Suppressor macrophage (primary cell): ENCODE results near the gene SDHD.
A peak's percentile ranks its signal among the peaks of the same experiment; 100 is the strongest.
"Not testable (repeated sequence)": the region's sequence is repeated elsewhere in the genome, so short reads cannot be mapped to it uniquely, and the experiment has no call there.

Source experiments
- DNase-seq, 4 experiments: peaks; one replicate each; pipeline ENCODE4 v3.0.0-alpha.2; 2020 to 2022
- total RNA-seq, 17 experiments: gene quantifications; one replicate each; lab custom pipeline; 2026; ENCODE audit warnings: mixed read lengths in 6 of 17, inconsistent platforms in 3 of 17; lab: John Stamatoyannopoulos, UW

SDHD gene
- total RNA-seq = 49.4 to 151 (median 103) reads per million in 17 experiments

DNA sequence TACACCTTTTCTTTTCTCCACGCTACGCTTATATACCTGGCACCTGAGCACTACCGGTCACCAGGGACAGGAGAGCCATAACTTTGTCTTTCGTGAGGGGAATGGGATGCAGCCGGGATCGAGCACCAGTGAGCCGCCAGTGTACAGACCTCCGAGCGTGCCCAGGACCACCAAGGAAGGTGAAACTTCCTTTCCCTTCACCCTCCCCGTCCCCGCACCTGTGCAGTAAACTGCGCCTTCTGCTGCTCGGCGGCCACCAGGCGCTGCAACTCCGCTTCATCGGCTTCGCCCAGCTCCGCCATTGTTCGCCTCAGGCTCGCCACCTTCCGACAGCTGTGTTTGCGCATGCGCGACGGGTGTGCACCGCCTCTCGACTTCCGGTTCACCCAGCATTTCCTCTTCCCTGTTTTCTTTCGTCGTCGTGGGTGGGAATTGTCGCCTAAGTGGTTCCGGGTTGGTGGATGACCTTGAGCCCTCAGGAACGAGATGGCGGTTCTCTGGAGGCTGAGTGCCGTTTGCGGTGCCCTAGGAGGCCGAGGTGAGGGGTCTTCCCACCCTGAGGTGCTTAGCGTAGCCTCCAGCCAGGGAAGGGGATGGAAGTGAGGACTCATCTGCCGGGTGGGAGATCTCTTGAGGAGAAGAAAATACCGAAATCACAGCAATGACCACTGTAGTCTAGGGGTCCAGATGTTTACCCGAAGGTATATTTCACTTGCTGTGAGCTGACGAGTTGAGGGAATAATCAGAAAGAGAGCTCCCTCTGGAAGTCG, at the start of gene SDHD, which contains the start of gene TIMM8B:
Gene SDHD (plus strand): TSS at position 452 of the 770 bp plus-strand sequence. CDS start 35 bp downstream, at position 487.
Gene TIMM8B (minus strand): TSS at position 335 of the 770 bp plus-strand sequence. CDS start 33 bp downstream, at position 302.
- peak; percentile 97 to 100 (median 98) for DNase-seq

DNA sequence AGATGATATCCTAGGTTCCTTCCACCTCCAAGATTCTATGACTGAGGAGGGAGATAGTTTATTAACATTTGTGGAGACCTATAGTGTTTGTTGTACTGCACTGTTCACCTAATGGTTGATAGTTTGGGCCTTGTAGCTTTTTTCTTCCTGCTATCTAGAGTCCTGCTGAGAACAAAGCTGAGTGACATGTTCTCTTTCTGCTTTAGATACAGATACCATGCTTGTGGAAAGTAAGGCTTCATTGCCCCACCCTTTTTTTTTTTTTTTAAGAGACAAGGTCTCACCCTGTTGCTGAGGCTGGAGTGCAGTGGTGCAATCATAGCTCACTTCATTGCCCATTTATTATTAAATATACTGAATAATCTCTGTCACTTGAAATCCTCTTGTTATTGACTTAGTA, 49.1 kb upstream of the SDHD start:
- no peak for DNase-seq

DNA sequence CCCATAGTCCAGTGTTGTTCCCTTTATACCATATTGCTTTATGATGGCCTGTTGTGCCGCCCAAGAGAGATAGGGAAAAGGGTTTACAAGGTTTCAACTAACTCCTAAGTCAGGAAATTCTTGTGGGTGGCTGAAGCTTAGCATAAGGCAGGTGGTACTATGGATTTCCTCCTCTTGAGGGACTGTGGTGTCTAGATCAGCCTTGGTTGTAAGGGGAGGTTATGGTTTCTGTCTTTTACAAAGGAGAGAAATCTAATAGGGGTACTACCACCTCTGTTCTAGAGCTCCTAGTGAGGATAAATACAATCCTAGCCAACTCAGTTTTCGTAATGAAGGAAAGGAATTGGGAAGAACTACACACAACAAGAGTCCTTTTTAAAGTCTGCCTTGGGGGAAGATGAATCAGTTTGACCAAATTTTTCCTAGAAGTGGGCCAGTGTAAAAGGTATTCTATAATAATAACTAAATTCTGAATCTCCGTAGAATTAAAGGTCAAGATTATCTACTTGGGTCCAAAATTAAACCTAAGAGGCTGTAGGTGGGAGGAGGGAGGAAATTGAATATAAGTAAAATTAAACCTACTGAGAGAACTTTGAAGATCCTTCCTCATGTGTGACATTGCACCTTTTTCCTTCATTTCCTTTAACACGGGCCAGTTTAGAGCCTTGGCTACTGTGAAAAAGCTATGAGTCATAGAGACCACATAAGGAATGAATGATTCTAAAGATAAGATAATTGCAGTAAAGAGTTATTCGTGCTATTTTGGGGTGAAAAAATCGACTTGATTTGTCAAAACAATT, 44.3 kb upstream of the SDHD start:
- DNase-seq = no peak

DNA sequence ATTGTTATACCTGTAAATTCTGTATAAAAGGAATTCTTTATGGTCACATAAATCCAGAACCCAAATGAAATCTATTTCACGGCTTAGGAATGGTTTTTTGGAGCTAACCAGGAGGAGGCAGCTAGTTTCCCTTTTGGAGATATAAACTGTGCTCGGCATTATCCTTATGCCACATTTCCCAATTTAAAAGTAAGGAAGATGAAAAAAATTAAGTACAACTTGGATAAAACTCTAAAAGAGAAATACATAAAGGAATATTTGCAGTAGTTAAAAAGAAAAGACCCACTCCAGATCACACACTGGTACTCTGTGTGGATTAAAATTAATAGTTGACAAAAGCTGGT, 43.7 kb upstream of the SDHD start:
- DNase-seq = no peak

DNA sequence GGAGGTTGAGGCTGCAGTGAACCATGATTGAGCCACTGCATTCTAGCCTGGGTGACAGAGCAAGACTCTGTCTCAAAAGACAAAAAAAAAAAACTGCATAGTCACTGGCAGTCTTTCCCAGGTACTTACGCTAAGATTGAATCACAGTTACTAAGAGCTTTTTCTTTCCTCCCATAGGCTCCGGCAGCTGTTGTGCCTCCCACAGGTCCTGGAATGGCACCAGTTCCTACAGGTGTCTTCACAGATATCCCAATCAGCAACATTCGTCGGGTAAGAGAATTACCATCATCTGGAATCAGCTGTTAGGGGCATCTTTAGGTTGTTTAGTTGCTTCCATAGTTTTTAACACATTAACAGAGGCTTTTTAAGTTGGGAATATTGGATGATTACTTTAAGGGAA, 41.7 kb upstream of the SDHD start:
- DNase-seq = no peak

DNA sequence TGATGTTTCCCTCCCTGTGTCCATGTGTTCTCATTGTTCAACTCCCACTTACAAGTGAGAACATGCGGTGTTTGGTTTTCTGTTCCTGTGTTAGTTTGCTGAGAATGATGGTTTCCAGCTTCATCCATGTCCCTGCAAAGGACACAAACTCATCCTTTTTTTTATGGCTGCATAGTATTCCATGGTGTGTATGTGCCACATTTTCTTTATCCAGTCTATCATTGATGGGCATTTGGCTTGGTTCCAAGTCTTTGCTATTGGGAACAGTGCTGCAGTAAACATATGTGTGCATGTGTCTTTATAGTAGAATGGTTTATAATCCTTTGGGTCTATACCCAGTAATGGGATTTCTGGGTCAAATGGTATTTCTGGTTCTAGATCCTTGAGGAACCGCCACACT, 40.0 kb upstream of the SDHD start:
- not testable (repeated sequence) for DNase-seq

DNA sequence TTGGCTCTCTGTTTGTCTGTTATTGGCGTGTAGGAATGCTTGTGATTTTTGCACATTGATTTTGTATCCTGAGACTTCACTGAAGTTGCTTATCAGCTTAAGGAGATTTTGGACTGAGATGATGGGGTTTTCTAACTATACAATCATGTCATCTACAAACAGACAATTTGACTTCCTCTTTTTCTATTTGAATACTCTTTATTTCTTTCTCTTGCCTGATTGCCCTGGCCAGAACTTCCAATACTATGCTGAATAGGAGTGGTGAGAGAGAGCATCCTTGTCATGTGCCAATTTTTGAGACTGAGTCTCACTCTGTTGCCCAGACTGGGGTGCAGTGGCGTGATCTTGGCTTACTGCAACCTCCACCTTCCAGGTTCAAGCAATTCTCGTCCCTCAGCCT, 38.4 kb upstream of the SDHD start:
- DNase-seq = peak in 1 of 4 experiments; percentile 19

DNA sequence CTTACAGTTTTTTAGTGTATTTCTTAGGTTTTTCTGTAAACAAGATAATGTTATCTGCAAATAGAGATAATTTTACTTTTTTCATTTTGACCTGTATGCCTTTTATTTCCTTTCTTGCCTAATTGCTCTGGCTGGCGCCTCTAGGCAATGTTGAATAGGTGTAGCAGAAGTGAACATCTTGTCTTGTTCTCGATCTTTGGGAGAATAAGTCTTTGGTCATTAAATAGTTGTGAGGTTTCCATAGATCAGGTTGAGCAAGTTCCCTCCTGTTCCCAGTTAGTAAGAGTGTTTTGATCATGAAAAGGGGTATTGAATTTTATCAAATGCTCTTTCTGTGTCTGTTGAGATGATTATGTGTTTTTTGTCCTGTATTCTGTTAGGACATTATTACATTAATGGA, 36.9 kb upstream of the SDHD start:
- no peak for DNase-seq

DNA sequence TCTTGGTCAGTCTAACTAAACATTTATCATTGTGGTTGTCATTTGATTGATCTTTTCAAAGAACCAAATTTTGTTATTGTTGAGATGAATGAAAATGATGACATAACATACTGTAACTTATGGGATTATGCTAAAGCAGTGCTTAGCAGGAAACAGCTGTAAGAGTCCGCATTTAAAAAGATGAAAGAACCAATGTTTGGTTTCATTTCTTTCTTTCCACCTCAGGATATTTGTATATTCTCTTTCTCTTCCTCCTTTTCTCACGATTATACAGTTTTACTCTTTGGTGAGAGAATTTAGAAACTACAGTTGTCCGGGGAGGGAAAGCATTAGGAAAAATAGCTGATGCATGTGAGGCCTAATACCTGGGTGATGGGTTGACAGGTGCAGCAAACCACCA, 36.0 kb upstream of the SDHD start:
- peak in 2 of 4 experiments; percentile 10 to 41 for DNase-seq

DNA sequence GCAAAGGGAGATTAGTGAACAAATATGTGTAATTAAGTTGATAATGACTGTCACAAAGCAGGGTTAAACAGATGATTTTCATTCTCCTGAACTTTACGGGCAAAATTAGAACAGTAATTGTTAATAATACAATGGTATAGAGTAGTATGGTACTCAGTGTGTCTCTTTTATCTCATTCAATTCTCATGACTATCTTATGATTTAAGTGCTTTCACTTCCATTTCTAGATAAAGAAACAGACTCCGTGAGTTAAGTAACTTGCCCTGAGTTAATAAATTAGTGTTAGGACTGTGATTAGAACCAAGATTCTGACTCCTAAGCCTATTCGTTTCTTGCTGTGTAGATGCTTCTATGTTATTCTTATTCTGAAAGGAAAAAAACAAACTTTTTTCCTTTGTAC, 34.9 kb upstream of the SDHD start:
- DNase-seq = no peak

DNA sequence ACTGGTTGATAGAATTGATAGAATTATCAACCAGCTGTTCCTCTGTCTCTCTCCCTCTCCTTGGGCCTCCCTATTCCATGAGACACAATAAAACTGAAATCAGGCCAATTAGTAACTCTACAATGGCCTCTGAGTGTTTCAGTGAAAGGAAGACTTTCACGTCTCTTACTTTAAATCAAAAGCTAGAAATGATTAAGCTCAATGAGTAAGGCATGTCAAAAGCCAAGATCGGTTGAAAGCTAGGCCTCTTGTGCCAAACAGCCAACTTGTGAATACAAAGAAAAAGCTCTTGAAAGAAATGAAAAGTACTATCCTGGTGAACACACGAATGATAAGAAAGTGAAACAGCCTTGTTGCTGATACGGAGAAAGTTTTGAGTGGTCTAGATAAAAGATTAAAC, 29.5 kb upstream of the SDHD start:
- no peak for DNase-seq

DNA sequence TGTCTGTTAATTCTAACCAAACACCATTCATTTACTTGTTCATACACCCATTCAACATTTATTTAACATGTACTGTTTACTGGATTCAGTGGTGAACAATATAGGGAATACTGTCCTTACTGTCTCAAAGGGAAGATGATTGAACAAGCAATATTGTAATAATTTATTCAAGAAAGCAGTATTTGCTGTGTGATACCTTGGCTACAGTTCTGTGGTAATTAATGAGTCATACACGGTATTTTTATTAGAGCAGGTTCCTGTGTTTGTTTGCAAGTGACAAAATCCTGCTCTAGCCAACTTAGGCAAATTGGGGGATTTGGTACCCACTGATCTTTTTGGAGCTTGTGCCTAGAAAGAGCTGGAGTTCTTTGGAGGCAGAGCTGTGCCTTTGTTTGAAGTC, 28.6 kb upstream of the SDHD start:
- no peak for DNase-seq

DNA sequence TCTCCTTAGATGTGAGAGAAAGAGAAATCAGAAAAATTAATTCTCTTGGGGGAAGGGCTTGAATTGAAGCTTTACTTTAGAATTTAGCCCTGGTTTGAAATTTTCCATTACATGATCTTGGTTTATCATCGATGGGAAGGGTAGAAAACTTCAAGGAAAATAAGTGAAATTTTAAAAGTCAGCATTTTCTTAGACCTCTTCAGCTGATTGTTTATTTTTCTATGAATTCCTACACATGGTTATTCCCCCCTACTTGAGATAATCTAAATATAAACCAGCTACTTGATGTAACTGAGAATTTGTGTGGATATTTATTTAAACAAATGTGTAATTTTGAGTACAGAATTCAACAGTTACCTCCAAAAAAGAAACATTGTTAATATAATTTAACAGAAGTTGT, 23.8 kb upstream of the SDHD start:
- no peak for DNase-seq

DNA sequence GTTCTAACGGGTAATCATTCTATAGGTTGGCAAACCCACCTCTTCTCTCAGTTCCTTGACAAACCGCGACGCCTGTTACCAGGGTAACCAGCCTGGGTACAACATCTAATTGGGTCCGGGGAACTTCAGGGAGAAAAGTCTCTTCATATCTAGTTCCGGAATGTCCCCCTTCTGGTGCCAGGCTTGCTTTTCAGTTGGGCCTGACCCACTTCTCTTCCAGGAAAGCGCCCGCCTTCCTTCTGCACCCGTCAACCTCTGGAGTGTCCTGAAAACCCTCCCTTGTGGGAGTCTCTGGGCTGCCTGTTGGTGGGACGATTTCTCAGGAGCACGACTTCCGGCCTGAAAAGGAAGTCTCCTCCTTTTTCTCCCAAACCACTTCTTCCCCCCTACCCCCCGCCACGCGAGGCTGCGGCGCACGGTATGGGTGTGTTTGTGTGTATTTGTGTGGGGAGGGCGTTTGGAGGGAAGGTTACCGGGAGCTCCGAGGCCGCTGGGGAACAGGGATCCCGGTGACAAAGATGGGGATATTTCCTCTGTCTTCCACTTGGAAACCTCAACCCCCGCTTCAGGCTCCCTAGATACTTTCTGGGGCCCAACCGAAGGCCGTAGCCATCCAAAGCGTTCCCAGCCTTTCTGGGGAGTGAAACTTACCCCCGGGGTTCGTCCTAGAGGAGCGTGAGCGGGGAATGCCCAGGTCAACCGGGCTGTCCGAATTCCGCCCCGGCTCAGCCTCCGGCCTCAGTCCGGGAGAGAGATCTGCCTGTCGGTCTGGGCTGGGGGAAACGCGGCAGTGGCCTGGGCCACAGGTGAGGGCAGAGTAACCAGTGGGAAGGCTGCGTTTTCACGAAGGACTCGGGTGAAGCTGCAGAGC, 12.5 kb upstream of the SDHD start, which contains the start of the genes NKAPD1 and PIH1D2:
Gene NKAPD1 (plus strand): TSS at position 359 of the 871 bp plus-strand sequence. CDS start 1,276 bp downstream, outside the sequence.
Gene PIH1D2 (minus strand): TSS at position 77 of the 871 bp plus-strand sequence. CDS start 843 bp downstream, outside the sequence.
- peak; percentile 90 to 91 (median 90) for DNase-seq

DNA sequence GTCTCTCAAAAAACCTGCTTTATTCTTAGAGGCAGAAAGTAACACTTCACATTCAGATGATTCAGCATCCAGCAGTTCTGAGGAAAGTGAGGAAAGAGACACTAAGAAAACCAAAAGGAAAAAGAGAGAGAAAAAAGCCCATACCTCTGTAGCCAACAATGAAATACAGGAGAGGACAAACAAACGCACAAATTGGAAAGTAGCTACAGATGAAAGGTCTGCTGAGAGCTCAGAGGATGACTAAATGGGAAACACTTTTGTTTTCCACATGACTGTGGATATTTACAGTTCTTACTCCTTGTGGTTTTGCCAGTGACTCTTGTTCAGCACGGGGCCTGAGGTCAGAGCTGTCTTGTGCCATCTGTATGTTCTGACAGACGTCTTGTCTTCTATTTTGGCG, 3.9 kb upstream of the SDHD start:
- DNase-seq = peak; percentile 38 to 75 (median 70)

DNA sequence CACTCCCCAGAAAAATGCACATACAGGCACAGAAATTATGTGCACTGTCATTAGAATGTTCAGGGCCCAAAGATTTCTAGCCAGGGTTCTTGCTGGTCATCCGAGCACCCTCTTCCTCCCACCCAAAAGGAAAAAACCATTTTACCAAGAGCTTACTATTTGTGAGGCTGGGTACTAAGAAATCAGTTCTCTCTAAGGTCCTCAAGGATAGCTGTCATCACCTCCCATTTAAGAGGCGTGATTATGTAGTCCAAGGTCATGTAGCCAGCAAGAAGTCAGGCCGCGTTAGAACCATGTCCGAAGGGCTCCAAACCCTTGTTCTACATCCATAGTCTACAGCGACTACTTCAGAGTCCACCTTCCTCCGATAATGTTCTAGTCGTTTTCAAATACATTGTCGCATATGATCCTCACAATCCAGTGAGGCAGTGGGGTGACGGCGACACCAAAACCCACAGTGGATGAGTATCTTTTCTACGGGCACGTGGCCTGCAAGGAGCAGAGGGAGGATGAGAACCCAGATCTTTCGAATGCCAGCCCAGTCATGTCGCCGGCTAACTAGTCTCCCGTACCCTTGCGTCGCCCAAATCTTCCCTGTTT, 751 bp upstream of the SDHD start:
- peak; percentile 37 to 54 (median 50) for DNase-seq

DNA sequence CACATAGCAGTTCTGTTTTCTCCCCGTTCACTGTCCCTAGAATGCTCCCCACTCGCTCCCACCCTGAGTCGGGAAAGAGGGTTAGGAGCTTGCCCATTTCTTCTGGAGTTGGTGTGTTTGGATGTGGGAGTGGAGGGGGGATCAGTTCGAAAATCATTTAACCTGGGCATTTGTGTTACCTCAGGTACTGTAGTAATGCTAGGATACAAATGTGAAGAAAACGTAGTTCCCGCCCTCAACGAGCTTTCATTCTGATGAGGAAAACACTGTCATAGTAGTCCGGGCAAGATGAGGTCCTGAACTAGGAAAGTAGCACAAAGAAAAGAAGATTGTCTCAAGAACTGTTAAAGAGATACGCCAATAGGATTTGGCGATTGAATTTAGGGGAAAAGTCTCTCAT, 539 bp downstream of the SDHD start:
- DNase-seq = peak in 1 of 4 experiments; percentile 10

DNA sequence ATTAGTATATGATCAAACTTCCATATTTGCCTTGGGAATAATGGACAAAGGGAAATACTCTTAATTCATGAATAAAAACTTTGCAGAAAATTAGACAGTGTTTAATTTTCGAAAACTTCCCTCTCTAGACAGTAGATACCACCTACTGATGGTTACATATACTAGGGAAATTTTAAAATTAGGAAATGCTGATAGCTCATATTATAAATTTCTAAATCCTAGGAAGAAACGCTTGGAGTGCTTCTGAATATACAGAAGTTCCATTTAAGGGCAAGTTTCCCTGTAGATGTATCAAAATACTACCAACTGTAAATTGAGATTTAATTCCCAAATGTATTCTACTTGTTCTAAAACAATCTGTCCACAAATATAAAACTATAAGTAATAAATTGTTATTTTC, 8.6 kb downstream of the SDHD start:
- DNase-seq = not testable (repeated sequence)

DNA sequence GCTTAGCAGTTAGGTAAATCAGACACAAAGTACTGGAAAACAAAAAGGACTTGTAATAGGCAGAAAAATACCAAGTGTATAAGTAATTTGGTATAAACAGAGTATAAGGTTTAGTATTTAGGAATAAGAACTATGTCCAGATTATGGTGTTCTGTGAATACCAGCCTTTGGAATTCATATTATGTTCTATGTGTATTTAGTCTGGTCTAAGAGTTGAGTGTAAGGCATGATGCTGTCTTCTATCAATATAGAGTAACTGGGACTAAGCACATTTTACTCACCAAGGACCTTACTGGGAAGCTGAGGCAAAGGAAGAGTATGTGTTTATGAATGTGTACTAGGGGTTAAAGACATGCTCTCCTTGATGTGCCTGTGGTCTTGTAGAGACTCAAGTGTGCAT, 9.5 kb downstream of the SDHD start:
- no peak for DNase-seq

DNA sequence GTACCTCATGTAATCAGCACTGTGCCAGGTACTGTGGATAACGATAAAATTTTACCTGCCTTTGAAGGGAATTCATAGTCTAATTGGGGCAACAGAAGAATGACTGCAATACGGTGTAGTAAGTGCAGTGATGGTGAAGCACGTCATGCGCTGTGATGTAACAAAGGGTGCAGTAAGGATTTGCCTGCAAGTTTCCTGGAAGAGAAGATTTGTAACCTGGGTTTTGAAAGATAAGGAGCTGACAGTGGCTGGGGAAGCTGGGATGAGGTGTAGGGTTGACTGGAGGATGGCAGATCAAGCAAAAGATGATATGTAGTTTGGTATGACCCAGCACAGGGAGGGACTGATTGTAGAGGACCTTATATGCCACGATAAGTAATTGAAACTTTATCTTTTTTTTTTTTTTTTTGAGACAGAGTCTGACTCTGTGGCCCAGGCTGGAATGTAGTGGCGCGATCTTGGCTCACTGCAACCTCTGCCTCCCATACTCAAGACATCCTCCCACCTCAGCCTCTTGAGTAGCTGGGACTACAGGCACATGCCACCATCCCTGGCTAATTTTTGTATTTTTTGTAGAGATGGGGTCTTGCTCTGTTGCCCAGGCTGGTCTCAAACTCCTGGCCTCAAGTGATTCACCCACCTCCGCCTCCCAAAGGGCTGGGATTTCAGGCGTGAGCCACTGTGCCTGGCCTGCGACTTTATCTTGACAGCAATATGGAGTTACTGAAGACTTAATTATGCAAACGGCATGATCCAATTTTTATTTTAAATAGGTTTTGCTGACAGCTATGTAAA, 11.3 kb downstream of the SDHD start:
- DNase-seq = no peak

DNA sequence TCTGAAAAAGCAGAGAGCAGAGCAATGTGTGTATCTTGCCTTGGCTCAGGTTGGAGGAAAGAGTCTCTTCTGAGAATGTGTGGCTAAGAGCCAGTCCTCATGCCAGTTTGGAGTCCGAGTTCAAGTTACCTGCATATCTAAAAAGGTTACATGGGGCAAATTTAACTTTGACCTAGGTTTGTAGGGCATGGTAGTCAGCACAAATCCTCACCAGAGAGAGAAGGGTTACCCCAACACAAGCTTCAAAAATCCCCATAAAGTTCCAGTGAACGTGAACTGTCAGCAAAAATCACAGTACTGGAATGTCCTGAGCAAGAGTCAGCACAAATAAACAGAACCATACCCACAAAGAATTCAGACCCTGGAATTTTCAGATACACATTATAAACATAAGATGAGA, 13.8 kb downstream of the SDHD start:
- DNase-seq = no peak
